Upper lobe of left lung (tissue), 4 donors: Measurements from ENCODE around the gene KRT78.

Experiments used
- POLR2A ChIP-seq, 4 donors: fragments of 450-650 bp; IDR thresholded peaks; one replicate each; pipeline ENCODE4 v1.5.1; 2016 to 2017; ENCODE audit warnings: antibody characterized with exemption in 4 of 4, mild to moderate bottlenecking in 2 of 4
- POLR2AphosphoS5 ChIP-seq, 2 donors: sonication (generic); formaldehyde crosslinking; IDR thresholded peaks; one replicate each; pipeline ENCODE4 v1.5.1; 2017; ENCODE audit warnings: antibody characterized with exemption in 2 of 2
- TF ChIP-seq, protein P1 (sequence below), 6 experiments: fragments of 450-650 bp in 4 of 6; fragments of 200-600 bp in 2 of 6; sonication (generic) in 2 of 6; IDR thresholded peaks; one replicate each; pipeline ENCODE4 v1.5.1; 2016 to 2019; ENCODE audit warnings: antibody characterized with exemption in 6 of 6

DNA sequence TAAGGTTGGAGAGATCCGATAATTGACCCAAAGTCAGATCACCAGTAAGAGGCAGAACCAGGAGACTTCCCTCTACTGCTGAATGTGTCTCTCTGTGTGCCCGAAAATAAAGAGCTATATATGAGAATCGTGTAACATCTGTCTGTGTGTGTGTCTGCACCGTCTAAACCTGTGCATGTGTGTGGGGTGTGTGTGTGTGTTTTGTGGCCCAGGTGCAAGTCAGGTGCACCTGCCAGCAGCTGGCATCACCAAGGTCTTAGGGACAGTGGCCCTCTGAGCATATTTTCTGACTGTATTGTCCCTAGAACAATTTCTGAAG is 24.7 kb upstream of the KRT78 start:
- TF ChIP-seq, protein P1, sequence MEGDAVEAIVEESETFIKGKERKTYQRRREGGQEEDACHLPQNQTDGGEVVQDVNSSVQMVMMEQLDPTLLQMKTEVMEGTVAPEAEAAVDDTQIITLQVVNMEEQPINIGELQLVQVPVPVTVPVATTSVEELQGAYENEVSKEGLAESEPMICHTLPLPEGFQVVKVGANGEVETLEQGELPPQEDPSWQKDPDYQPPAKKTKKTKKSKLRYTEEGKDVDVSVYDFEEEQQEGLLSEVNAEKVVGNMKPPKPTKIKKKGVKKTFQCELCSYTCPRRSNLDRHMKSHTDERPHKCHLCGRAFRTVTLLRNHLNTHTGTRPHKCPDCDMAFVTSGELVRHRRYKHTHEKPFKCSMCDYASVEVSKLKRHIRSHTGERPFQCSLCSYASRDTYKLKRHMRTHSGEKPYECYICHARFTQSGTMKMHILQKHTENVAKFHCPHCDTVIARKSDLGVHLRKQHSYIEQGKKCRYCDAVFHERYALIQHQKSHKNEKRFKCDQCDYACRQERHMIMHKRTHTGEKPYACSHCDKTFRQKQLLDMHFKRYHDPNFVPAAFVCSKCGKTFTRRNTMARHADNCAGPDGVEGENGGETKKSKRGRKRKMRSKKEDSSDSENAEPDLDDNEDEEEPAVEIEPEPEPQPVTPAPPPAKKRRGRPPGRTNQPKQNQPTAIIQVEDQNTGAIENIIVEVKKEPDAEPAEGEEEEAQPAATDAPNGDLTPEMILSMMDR (IDR thresholded peaks at IDR 0.05), result no peak
- TF ChIP-seq POLR2AphosphoS5 (IDR thresholded peaks at IDR 0.05), result no peak
- no peak for TF ChIP-seq POLR2A (IDR thresholded peaks at IDR 0.05)
